T-helper 1 cell treated with Interleukin-12 subunit alpha and Interleukin-12 subunit beta and Interleukin-4 antibody, amounts not matched to agents 30 μg/mL and 1 μg/mL, for 36 hours (primary cell): ENCODE measurements around the gene EFHC1.
A peak's percentile ranks its signal among the peaks of the same experiment; 100 is the strongest.
"Not testable (repeated sequence)": the region's sequence is repeated elsewhere in the genome, so short reads cannot be mapped to it uniquely, and the experiment has no call there.

Source experiments
- H3K27ac Mint-ChIP-seq: one replicate; pipeline ENCODE4 v1.8.0; 2021; ENCODE audit warnings: mild to moderate bottlenecking, mixed read lengths
- H3K27me3 Mint-ChIP-seq: one replicate; pipeline ENCODE4 v1.8.0; 2021; ENCODE audit warnings: low read depth, mixed read lengths
- H3K36me3 Mint-ChIP-seq: one replicate; pipeline ENCODE4 v1.8.0; 2021; ENCODE audit warnings: low read depth, mixed read lengths
- H3K4me1 Mint-ChIP-seq: one replicate; pipeline ENCODE4 v1.8.0; 2021; ENCODE audit warnings: low read depth, mixed read lengths
- H3K4me3 Mint-ChIP-seq: one replicate; pipeline ENCODE4 v1.8.0; 2021; ENCODE audit warnings: mild to moderate bottlenecking, moderate library complexity, mixed read lengths
- H3K9me3 Mint-ChIP-seq: one replicate; pipeline ENCODE4 v1.8.0; 2021; ENCODE audit warnings: mixed read lengths

Gene EFHC1

GRCh38 chr6:52411911-52412310 is 8.2 kb upstream of the EFHC1 start:
- Mint-ChIP-seq H3K27me3 (peaks cover 19% of the 10 kb centered on the region), H3K9me3 (no peaks in the 10 kb centered on the region), H3K4me1 (peaks cover 14% of the 10 kb centered on the region), H3K36me3 (no peaks in the 10 kb centered on the region), H3K4me3 (no peak overlapping the region), H3K27ac (no peak overlapping the region)

- H3K36me3 Mint-ChIP-seq = no peaks in the 10 kb centered on the region
- H3K27me3 Mint-ChIP-seq = peaks cover 23% of the 10 kb centered on the region
- H3K9me3 Mint-ChIP-seq = no peaks in the 10 kb centered on the region
- no peak overlapping the region for H3K4me3 Mint-ChIP-seq
- H3K4me1 Mint-ChIP-seq = peaks cover 21% of the 10 kb centered on the region
- H3K27ac Mint-ChIP-seq = no peak overlapping the region
Observed at GRCh38 chr6:52415333-52415732, 4.8 kb upstream of the EFHC1 start.

GRCh38 chr6:52415917-52416628 is 4.1 kb upstream of the EFHC1 start:
- Mint-ChIP-seq H3K9me3 (no peaks in the 10 kb centered on the region), H3K36me3 (no peaks in the 10 kb centered on the region), H3K4me1 (peaks cover 21% of the 10 kb centered on the region), H3K4me3 (no peak overlapping the region), H3K27me3 (peaks cover 23% of the 10 kb centered on the region), H3K27ac (no peak overlapping the region)

GRCh38 chr6:52416629-52417151 is 3.5 kb upstream of the EFHC1 start:
- Mint-ChIP-seq H3K27ac (no peak overlapping the region), H3K36me3 (no peaks in the 10 kb centered on the region), H3K4me1 (peaks cover 21% of the 10 kb centered on the region), H3K4me3 (no peak overlapping the region), H3K9me3 (no peaks in the 10 kb centered on the region), H3K27me3 (peaks cover 23% of the 10 kb centered on the region)

GRCh38 chr6:52417675-52418111 is 2.4 kb upstream of the EFHC1 start:
- Mint-ChIP-seq H3K9me3 (no peaks in the 10 kb centered on the region), H3K4me3 (peak overlapping the region; percentile 17), H3K4me1 (peaks cover 21% of the 10 kb centered on the region), H3K27ac (no peak overlapping the region), H3K36me3 (no peaks in the 10 kb centered on the region), H3K27me3 (peaks cover 19% of the 10 kb centered on the region)

- no peak overlapping the region for H3K4me3 Mint-ChIP-seq
- H3K27me3 Mint-ChIP-seq = peaks cover 13% of the 10 kb centered on the region
- no peak overlapping the region for H3K27ac Mint-ChIP-seq
- H3K4me1 Mint-ChIP-seq = peaks cover 21% of the 10 kb centered on the region
- no peaks in the 10 kb centered on the region for H3K36me3 Mint-ChIP-seq
- no peaks in the 10 kb centered on the region for H3K9me3 Mint-ChIP-seq
Observed at GRCh38 chr6:52418606-52419005, 1.5 kb upstream of the EFHC1 start.

GRCh38 chr6:52420668-52421358 is 671 bp downstream of the EFHC1 start:
- peaks cover 12% of the 10 kb centered on the region for H3K4me1 Mint-ChIP-seq
- H3K27ac Mint-ChIP-seq = no peak overlapping the region

GRCh38 chr6:52422156-52422555 is 2.0 kb downstream of the EFHC1 start:
- no peak overlapping the region for H3K27ac Mint-ChIP-seq
- no peaks in the 10 kb centered on the region for H3K36me3 Mint-ChIP-seq
- no peaks in the 10 kb centered on the region for H3K9me3 Mint-ChIP-seq
- H3K27me3 Mint-ChIP-seq = peaks cover 6% of the 10 kb centered on the region
- H3K4me3 Mint-ChIP-seq = no peak overlapping the region
- H3K4me1 Mint-ChIP-seq = peaks cover 7% of the 10 kb centered on the region

More at GRCh38 chr6:52420668-52421358, 671 bp downstream of the EFHC1 start:
- Mint-ChIP-seq H3K9me3 (no peaks in the 10 kb centered on the region), H3K36me3 (no peaks in the 10 kb centered on the region), H3K4me3 (no peak overlapping the region), H3K27me3 (peaks cover 9% of the 10 kb centered on the region)

GRCh38 chr6:52423448-52423847 is 3.3 kb downstream of the EFHC1 start:
- H3K4me3 Mint-ChIP-seq = no peak overlapping the region
- no peaks in the 10 kb centered on the region for H3K36me3 Mint-ChIP-seq
- H3K9me3 Mint-ChIP-seq = no peaks in the 10 kb centered on the region
- H3K27me3 Mint-ChIP-seq = peaks cover 6% of the 10 kb centered on the region
- peaks cover 7% of the 10 kb centered on the region for H3K4me1 Mint-ChIP-seq
- no peak overlapping the region for H3K27ac Mint-ChIP-seq

GRCh38 chr6:52423971-52424381 is 3.8 kb downstream of the EFHC1 start:
- Mint-ChIP-seq H3K4me3 (no peak overlapping the region), H3K27ac (no peak overlapping the region), H3K27me3 (peaks cover 6% of the 10 kb centered on the region), H3K9me3 (no peaks in the 10 kb centered on the region), H3K36me3 (no peaks in the 10 kb centered on the region), H3K4me1 (peaks cover 7% of the 10 kb centered on the region)

GRCh38 chr6:52424513-52424912 is 4.4 kb downstream of the EFHC1 start:
- H3K9me3 Mint-ChIP-seq = no peaks in the 10 kb centered on the region
- H3K27me3 Mint-ChIP-seq = peaks cover 3% of the 10 kb centered on the region
- no peaks in the 10 kb centered on the region for H3K36me3 Mint-ChIP-seq
- H3K4me3 Mint-ChIP-seq = no peak overlapping the region
- peaks cover 2% of the 10 kb centered on the region for H3K4me1 Mint-ChIP-seq
- no peak overlapping the region for H3K27ac Mint-ChIP-seq

- Mint-ChIP-seq H3K4me1 (peaks cover 2% of the 10 kb centered on the region), H3K27me3 (peaks cover 7% of the 10 kb centered on the region), H3K27ac (no peak overlapping the region), H3K9me3 (no peaks in the 10 kb centered on the region), H3K36me3 (peaks cover 4% of the 10 kb centered on the region), H3K4me3 (no peak overlapping the region)
Observed at GRCh38 chr6:52426667-52427066, 6.5 kb downstream of the EFHC1 start.

GRCh38 chr6:52433294-52433693 is 13.2 kb downstream of the EFHC1 start:
- not testable (repeated sequence) for H3K9me3 Mint-ChIP-seq, H3K36me3 Mint-ChIP-seq, H3K27ac Mint-ChIP-seq, H3K4me3 Mint-ChIP-seq, H3K4me1 Mint-ChIP-seq
- peaks cover 14% of the 10 kb centered on the region for H3K27me3 Mint-ChIP-seq

GRCh38 chr6:52435345-52435744 is 15.2 kb downstream of the EFHC1 start:
- peaks cover 2% of the 10 kb centered on the region for H3K4me1 Mint-ChIP-seq
- peaks cover 4% of the 10 kb centered on the region for H3K36me3 Mint-ChIP-seq
- H3K27ac Mint-ChIP-seq = no peak overlapping the region
- no peak overlapping the region for H3K4me3 Mint-ChIP-seq
- H3K27me3 Mint-ChIP-seq = peaks cover 9% of the 10 kb centered on the region
- no peaks in the 10 kb centered on the region for H3K9me3 Mint-ChIP-seq

- H3K4me3 Mint-ChIP-seq = no peak overlapping the region
- no peaks in the 10 kb centered on the region for H3K36me3 Mint-ChIP-seq
Observed at GRCh38 chr6:52438926-52439325, 18.8 kb downstream of the EFHC1 start.

More at GRCh38 chr6:52438926-52439325, 18.8 kb downstream of the EFHC1 start:
- H3K27ac Mint-ChIP-seq = no peak overlapping the region
- H3K27me3 Mint-ChIP-seq = no peaks in the 10 kb centered on the region
- H3K9me3 Mint-ChIP-seq = peaks cover 4% of the 10 kb centered on the region
- no peaks in the 10 kb centered on the region for H3K4me1 Mint-ChIP-seq
